ENCODE results near the gene SS18L1.

SS18L1 gene

GRCh38 chr20:62126141-62126540 lies 17.4 kb upstream of the SS18L1 start:
- no peak for DNase-seq (ENCODE audit: low spot score)
- in situ Hi-C loops (cut with MboI; ENCODE audit: low pct_unique_long_range_greater_than_20kb, low sequenced_read_pairs, unreplicated experiment) = no loop called here
- TF ChIP-seq CTCF (IDR thresholded peaks at IDR 0.05; ENCODE audit: extremely low read depth, insufficient read depth, missing control alignments) = no peak

- no peak for TF ChIP-seq CTCF (IDR thresholded peaks at IDR 0.05; ENCODE audit: extremely low read depth, insufficient read depth, missing control alignments)
- no peak for DNase-seq (ENCODE audit: low spot score)
- in situ Hi-C loops (cut with MboI; ENCODE audit: low pct_unique_long_range_greater_than_20kb, low sequenced_read_pairs, unreplicated experiment) = no loop called here
Observed at GRCh38 chr20:62127799-62128198, 15.8 kb upstream of the SS18L1 start.

GRCh38 chr20:62128502-62128901 lies 15.1 kb upstream of the SS18L1 start:
- no peak for DNase-seq (ENCODE audit: low spot score)
- in situ Hi-C loops (cut with MboI; ENCODE audit: low pct_unique_long_range_greater_than_20kb, low sequenced_read_pairs, unreplicated experiment) = no loop called here
- no peak for TF ChIP-seq CTCF (IDR thresholded peaks at IDR 0.05; ENCODE audit: extremely low read depth, insufficient read depth, missing control alignments)

- DNase-seq (ENCODE audit: low spot score) = no peak
Observed at GRCh38 chr20:62129731-62130531, 13.6 kb upstream of the SS18L1 start.

GRCh38 chr20:62131560-62132320 lies 11.8 kb upstream of the SS18L1 start:
- DNase-seq (ENCODE audit: low spot score) = no peak
- TF ChIP-seq CTCF (IDR thresholded peaks at IDR 0.05; ENCODE audit: extremely low read depth, insufficient read depth, missing control alignments) = no peak
- in situ Hi-C loops (cut with MboI; ENCODE audit: low pct_unique_long_range_greater_than_20kb, low sequenced_read_pairs, unreplicated experiment) = no loop called here

More at GRCh38 chr20:62129731-62130531, 13.6 kb upstream of the SS18L1 start:
- no peak for TF ChIP-seq CTCF (IDR thresholded peaks at IDR 0.05; ENCODE audit: extremely low read depth, insufficient read depth, missing control alignments)
- in situ Hi-C loops (cut with MboI; ENCODE audit: low pct_unique_long_range_greater_than_20kb, low sequenced_read_pairs, unreplicated experiment) = no loop called here

- DNase-seq (ENCODE audit: low spot score) = no peak
- in situ Hi-C loops (cut with MboI; ENCODE audit: low pct_unique_long_range_greater_than_20kb, low sequenced_read_pairs, unreplicated experiment) = no loop called here
- no peak for TF ChIP-seq CTCF (IDR thresholded peaks at IDR 0.05; ENCODE audit: extremely low read depth, insufficient read depth, missing control alignments)
Observed at GRCh38 chr20:62132421-62132820, 11.1 kb upstream of the SS18L1 start.

Data from GM13977 (cell line).